GM12891 (cell line): Measurements from ENCODE around the gene INTS14.

Experiments
- POLR2A ChIP-seq: IDR thresholded peaks from 2 replicates; pipeline ENCODE4 v1.6.1; 2011; ENCODE audit warnings: low read depth, low read length, control low read depth
- POLR2AphosphoS5 ChIP-seq: IDR thresholded peaks from 2 replicates; pipeline ENCODE4 v1.6.1; 2011; ENCODE audit warnings: low read depth, low read length, control low read depth
- SPI1 ChIP-seq: IDR thresholded peaks from 2 replicates; pipeline ENCODE4 v1.6.1; 2011; ENCODE audit warnings: low read depth, low read length, control low read depth
- TAF1 ChIP-seq: IDR thresholded peaks from 2 replicates; pipeline ENCODE4 v1.6.1; 2011; ENCODE audit warnings: low read depth, low read length, control low read depth

DNA sequence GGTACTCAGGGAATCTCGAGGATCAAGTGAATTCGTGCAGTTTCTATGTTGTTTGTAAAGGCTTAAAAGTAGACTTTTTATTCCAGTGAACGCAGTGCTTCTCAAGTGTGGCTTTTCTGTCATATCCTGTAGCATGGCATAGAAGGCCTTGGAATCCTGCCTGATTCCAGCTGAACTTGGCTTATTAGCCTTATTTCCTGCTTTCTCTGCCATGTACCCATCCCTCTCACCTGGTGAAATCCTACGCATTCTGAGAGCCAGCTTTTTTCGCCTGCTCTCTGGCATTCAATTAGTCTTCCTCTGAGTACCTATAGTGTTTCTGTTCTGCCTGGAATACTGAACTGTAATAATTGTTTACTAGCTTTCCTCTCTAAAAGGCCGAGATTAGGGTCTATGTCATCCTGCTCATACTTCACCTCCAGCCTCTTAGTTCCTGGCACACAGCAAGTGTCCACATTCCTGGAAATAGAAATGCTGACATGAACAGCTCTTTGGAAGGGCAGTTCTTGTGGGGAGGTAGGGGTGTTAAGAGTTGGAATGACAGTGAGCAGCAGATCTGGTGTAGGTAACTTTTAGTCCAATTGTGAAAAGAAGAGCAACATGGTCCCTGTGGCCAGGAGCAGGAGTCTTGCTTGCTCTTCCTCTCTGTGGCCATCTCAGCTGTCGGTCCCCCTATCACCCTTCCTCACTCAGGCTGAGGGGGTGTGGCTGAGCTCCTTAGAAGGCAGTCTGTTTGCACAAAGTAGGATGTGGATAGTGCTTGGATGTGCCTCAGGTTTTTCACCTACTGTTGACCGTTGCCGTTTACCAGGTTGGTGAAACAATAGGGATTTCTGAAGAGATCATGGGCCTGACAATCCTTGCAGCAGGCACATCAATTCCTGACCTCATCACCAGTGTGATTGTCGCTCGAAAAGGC, 41.2 kb upstream of the INTS14 start:
- TF ChIP-seq POLR2A = no peak; the same call in 1 of the 2 replicates
- TF ChIP-seq SPI1 = no peak
- no peak for TF ChIP-seq POLR2AphosphoS5
- no peak for TF ChIP-seq TAF1
